Gastroesophageal sphincter (tissue), 4 donors: ENCODE results near the gene SNPH. TPM values are rescaled to one million over a fixed set of nuclear protein-coding genes. Genes with fewer than 3 reads are reported as not detected.

Experiments used
- ATAC-seq: fragments of 150-250 bp; one replicate; pipeline ENCODE4 v1.9.1; 2016; ENCODE audit warnings: mild to moderate bottlenecking, moderate library complexity
- H3K27ac ChIP-seq, 4 donors: fragments of 200-600 bp; sonication (generic) in 3 of 4; 1 replicate in 3 of 4; 2 replicates in 1 of 4; pipeline ENCODE4 v1.5.1; 2016 to 2019
- H3K27me3 ChIP-seq: fragments of 200-600 bp; sonication (generic); one replicate; pipeline ENCODE4 v1.5.1; 2019
- H3K36me3 ChIP-seq, 2 donors: fragments of 200-600 bp; sonication (generic); one replicate each; pipeline ENCODE4 v1.5.1; 2019; ENCODE audit warnings: control low read depth in 1 of 2
- H3K4me1 ChIP-seq, 3 donors: fragments of 200-600 bp; sonication (generic); 1 replicate in 2 of 3; 2 replicates in 1 of 3; pipeline ENCODE4 v1.5.1; 2016 to 2019; ENCODE audit warnings: control low read depth in 2 of 3
- H3K4me3 ChIP-seq, 2 donors: fragments of 200-600 bp; sonication (generic); one replicate each; pipeline ENCODE4 v1.5.1; 2019; ENCODE audit warnings: mild to moderate bottlenecking in 1 of 2, moderate library complexity in 1 of 2
- H3K9me3 ChIP-seq, 3 donors: fragments of 200-600 bp; sonication (generic); one replicate each; pipeline ENCODE4 v1.5.1; 2017 to 2019; ENCODE audit warnings: control low read depth in 2 of 3
- EP300 ChIP-seq: sonication (generic); formaldehyde crosslinking; IDR thresholded peaks from one replicate; pipeline ENCODE4 v1.6.1; 2017; ENCODE audit warnings: antibody characterized with exemption, mild to moderate bottlenecking
- POLR2A ChIP-seq, 2 donors: fragments of 450-650 bp; IDR thresholded peaks; one replicate each; pipeline ENCODE4 v1.6.1; 2017; ENCODE audit warnings: antibody characterized with exemption in 2 of 2, mild to moderate bottlenecking in 2 of 2, moderate library complexity in 1 of 2
- POLR2AphosphoS5 ChIP-seq: sonication (generic); formaldehyde crosslinking; IDR thresholded peaks from one replicate; pipeline ENCODE4 v1.6.1; 2017; ENCODE audit warnings: antibody characterized with exemption
- WGBS, 2 donors: methylation state at CpG; one replicate each; pipeline ENCODE4 v1.1.5; 2018; ENCODE audit warnings: low coverage in 1 of 2; 5-methylcytosine and 5-hydroxymethylcytosine counted together
- total RNA-seq, 4 donors: library from RNA; depleted of rRNA; stranded (reverse); fragments of >200 nt; gene quantifications; one replicate each; pipeline ENCODE4 v1.1.0, GENCODE V29; 2016
- TF ChIP-seq, protein P1 (sequence below), 4 experiments: fragments of 200-600 bp in 2 of 4; fragments of 450-650 bp in 2 of 4; sonication (generic) in 1 of 4; IDR thresholded peaks; one replicate each; pipeline ENCODE4 v1.5.1; 2017 to 2019; ENCODE audit warnings: antibody characterized with exemption in 4 of 4, mild to moderate bottlenecking in 2 of 4, moderate library complexity in 2 of 4

The SNPH gene
- total RNA-seq, 4 donors from 2014 or later = 9.8 to 31.6 (median 12.5) TPM

DNA sequence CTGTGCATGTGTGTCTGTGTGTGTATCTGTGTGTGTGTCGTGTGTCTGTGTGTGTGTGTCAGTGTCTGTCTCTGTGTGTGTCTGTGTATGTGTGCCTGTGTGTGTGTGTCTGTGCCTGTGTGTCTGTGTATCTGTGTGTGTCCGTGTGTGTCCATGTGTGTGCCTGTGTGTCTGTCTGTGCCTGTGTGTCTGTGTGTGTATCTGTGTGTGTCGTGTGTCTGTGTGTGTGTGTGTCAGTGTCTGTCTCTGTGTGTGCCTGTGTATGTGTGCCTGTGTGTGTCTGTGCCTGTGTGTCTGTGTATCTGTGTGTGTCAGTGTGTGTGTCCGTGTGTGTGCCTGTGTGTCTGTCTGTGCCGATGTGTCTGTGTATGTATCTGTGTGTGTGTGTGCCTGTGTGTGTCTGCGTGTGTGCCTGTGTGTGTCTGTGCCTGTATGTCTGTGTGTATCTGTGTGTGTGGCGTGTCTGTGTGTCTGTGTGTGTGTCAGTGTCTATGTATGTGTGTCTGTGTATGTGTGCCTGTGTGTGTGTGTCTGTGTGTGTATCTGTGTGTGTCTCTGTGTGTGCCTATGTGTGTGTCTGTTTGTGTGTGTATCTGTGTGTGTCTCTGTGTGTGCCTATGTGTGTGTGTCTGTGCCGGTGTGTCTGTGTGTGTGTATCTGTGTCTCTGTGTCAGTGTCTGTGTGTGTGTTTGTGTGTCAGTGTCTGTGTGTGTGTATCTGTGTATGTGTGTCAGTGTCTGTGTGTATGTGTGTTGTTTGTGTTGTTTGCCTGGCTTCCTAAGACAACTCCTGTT lies 11.6 kb downstream of the SNPH start:
- TF ChIP-seq EP300 = no peak
- no peak for TF ChIP-seq POLR2AphosphoS5
- TF ChIP-seq, protein P1, sequence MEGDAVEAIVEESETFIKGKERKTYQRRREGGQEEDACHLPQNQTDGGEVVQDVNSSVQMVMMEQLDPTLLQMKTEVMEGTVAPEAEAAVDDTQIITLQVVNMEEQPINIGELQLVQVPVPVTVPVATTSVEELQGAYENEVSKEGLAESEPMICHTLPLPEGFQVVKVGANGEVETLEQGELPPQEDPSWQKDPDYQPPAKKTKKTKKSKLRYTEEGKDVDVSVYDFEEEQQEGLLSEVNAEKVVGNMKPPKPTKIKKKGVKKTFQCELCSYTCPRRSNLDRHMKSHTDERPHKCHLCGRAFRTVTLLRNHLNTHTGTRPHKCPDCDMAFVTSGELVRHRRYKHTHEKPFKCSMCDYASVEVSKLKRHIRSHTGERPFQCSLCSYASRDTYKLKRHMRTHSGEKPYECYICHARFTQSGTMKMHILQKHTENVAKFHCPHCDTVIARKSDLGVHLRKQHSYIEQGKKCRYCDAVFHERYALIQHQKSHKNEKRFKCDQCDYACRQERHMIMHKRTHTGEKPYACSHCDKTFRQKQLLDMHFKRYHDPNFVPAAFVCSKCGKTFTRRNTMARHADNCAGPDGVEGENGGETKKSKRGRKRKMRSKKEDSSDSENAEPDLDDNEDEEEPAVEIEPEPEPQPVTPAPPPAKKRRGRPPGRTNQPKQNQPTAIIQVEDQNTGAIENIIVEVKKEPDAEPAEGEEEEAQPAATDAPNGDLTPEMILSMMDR (IDR thresholded peaks at IDR 0.05) = no peak
- no peak for TF ChIP-seq POLR2A (IDR thresholded peaks at IDR 0.05)
- Histone ChIP-seq H3K4me3 (no peak overlapping the region), H3K27ac (no peak overlapping the region), H3K4me1 (peaks cover 0 to 5% (median 0%) of the 10 kb centered on the region in 3 donors), H3K9me3 (no peaks in the 10 kb centered on the region), H3K36me3 (peaks cover 0 to 10% of the 10 kb centered on the region in 2 donors), H3K27me3 (no peaks in the 10 kb centered on the region)
- ATAC-seq = no peak
- WGBS, 2 donors = 82 to 92% methylated on average over 2 to 4 of the region's 8 CpGs

DNA sequence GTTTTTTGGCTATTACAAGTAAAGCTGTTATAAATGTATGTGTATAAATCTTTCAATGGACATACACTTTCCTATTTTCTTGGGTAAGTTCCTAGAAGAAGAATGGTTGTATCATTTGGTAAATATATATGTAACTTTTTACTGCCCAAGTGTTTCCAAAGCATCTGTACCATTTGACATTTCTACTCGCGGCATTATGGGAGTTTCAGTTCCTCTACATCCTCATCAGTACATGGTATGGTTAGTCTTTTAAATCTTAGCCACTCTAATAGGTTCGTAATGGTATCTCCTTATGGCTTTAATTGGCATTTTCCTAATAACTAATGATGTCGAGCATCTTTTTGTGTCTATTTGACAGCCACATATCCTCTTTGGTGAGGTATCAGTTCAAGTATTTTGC lies 12.9 kb downstream of the SNPH start:
- H3K4me1 ChIP-seq = peaks cover 0 to 5% (median 0%) of the 10 kb centered on the region in 3 donors
- no peak overlapping the region for H3K27ac ChIP-seq
- no peaks in the 10 kb centered on the region for H3K27me3 ChIP-seq
- no peak overlapping the region for H3K4me3 ChIP-seq
- 86 to 88% methylated on average over 4 of the region's 4 CpGs for WGBS, 2 donors
- no peak for ATAC-seq
- no peak for TF ChIP-seq POLR2A (IDR thresholded peaks at IDR 0.05)
- TF ChIP-seq, protein P1 (IDR thresholded peaks at IDR 0.05) = no peak
- no peak for TF ChIP-seq POLR2AphosphoS5
- no peak for TF ChIP-seq EP300
- H3K9me3 ChIP-seq = no peaks in the 10 kb centered on the region
- H3K36me3 ChIP-seq = peaks cover 0 to 7% of the 10 kb centered on the region in 2 donors

DNA sequence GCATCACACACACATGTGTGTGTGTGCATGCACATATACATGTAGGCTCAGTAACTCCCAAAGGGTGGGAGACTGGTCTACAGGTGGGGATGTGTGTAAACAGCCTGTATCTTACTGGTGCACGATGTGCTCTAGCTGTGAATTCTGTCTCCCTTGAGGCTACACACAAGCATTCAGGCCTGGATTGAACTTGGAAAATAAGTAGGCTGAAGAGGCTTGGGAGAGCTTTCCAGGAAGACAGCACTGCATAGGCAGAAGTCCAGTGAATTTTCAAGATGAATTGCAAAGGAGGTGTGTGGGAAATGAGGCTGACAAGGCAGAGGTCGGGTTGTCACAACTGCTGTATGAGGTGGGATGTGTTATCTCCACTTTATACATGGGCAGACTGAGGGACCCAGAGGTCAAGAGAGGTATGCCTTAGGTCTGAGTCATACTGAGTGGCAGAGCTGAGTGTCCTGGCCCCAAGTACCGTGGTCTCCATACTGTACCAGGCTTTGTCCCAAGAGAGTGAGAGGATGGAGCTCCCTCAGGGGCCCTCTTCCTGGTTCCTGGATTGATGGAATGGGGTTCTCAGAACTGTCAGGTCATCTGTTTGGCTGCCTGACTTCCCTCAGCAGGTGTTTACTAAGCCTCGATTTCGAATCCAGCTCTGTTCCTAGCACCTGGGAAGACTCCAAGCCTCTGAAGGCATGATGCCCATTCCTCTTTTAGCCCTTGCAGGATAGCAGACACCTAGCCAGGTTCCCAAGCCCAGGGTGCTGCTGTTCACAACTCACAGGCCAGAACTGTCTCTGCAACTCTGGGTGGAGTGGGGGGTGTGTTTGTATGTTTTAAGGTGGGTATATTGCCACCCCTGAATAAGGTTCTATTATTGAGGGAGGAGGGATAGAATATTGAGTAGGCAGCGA lies 14.4 kb downstream of the SNPH start:
- TF ChIP-seq, protein P1 (IDR thresholded peaks at IDR 0.05) = no peak
- TF ChIP-seq POLR2AphosphoS5 = no peak
- no peak for TF ChIP-seq EP300
- no peak for TF ChIP-seq POLR2A (IDR thresholded peaks at IDR 0.05)
- H3K4me3 ChIP-seq = no peak overlapping the region
- no peaks in the 10 kb centered on the region for H3K9me3 ChIP-seq
- H3K27ac ChIP-seq = peak overlapping the region in 1 of 4 donors; percentile 10
- H3K36me3 ChIP-seq = peaks cover 0 to 7% of the 10 kb centered on the region in 2 donors
- ATAC-seq = no peak
- WGBS, 2 donors = 65 to 78% methylated on average over 2 to 3 of the region's 6 CpGs
- no peaks in the 10 kb centered on the region for H3K27me3 ChIP-seq
- H3K4me1 ChIP-seq = peaks cover 0 to 5% (median 0%) of the 10 kb centered on the region in 3 donors

DNA sequence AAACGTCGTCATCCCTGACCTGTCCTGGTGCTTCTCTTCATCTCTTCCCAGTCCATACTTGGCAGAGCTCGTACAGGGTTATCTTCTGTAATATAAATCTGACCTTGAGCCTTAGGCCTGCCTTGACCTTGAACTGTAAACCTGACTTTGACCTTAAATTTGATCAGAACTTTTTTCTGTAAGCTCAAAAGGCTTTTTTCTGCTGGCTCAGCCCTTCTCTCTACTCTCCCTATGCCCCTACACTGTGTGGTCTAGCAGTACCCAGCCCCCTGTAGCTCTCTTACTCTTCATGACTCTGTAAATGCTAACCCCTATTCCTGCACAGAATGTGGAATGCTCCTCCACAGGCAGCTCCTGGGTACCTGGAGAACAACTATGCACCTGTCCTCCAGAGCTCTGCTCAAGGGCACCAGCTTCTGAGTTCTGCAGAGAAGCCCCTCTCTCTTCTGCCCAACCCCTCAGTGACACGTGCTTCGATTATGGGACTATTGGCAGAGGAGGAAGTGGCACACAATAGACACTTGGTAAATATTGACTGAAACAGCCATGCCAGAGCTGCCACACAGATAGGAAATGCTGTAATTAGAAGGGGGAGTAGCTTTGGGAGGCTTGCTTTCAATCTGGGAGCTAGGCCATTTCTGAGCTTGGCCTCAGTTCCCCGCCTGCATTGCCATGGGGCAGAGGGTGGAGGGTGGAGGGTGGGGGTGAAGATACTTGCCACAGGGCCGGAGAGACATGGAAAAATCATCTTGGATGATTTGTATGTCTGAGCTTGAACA lies 15.4 kb downstream of the SNPH start:
- ATAC-seq = no peak
- Histone ChIP-seq H3K9me3 (no peaks in the 10 kb centered on the region), H3K4me3 (no peak overlapping the region), H3K27ac (peak overlapping the region in 1 of 4 donors; percentile 34), H3K36me3 (peaks cover 0 to 7% of the 10 kb centered on the region in 2 donors), H3K4me1 (peaks cover 0 to 5% (median 0%) of the 10 kb centered on the region in 3 donors), H3K27me3 (no peaks in the 10 kb centered on the region)
- TF ChIP-seq EP300 (no peak), POLR2AphosphoS5 (no peak), POLR2A (IDR thresholded peaks at IDR 0.05) (no peak)
- TF ChIP-seq, protein P1 (IDR thresholded peaks at IDR 0.05) = no peak
- WGBS, 2 donors = 69 to 71% methylated on average over 6 to 7 of the region's 7 CpGs
